IMR-90 (cell line): ENCODE measurements around the gene PRLH. TPM values are rescaled to one million over a fixed set of nuclear protein-coding genes. Genes with fewer than 3 reads are reported as not detected.

Source experiments
- ATAC-seq: fragments of 200-7000 bp; cut with Tn5 transposase; 2 replicates; pipeline ENCODE4 v1.9.1; 2020; ENCODE audit warnings: low read depth, mild to moderate bottlenecking, moderate library complexity
- BruUV-seq: library from RNA; stranded (reverse); fragments of 400-500 nt; replicated peaks from 2 replicates; lab custom pipeline; 2021; lab: Mats Ljungman, UMichigan
- CTCF ChIA-PET: fragments of 300-600 bp; formaldehyde crosslinking; extraction: SDS; loops from one replicate; lab custom pipeline; 2021; ENCODE audit warnings: antibody characterized with exemption; lab: Yijun Ruan, JAX
- POLR2A ChIA-PET: fragments of 300-600 bp; sonication (Branson Sonifier 250); formaldehyde crosslinking; loops from one replicate; lab custom pipeline; 2022; ENCODE audit warnings: antibody characterized with exemption; ENCODE audit not compliant: unreplicated experiment; lab: Charles Lee
- DNase-seq: peaks from one replicate; pipeline ENCODE4 v3.0.0; 2013
- H2AFZ ChIP-seq: replicated peaks from 2 replicates; pipeline ENCODE3; 2013; ENCODE audit warnings: low read length, mild to moderate bottlenecking; ENCODE audit not compliant: poor library complexity
- H2AK5ac ChIP-seq: 2 replicates; pipeline ENCODE4 v1.6.1; 2013; ENCODE audit warnings: low read depth, low read length, inconsistent platforms
- H2AK9ac ChIP-seq: replicated peaks from 2 replicates; pipeline ENCODE3; 2013; ENCODE audit warnings: mild to moderate bottlenecking, low read depth, low read length, moderate library complexity; ENCODE audit not compliant: poor library complexity
- H2BK120ac ChIP-seq: 2 replicates; pipeline ENCODE4 v1.6.1; 2013; ENCODE audit warnings: low read depth, low read length, inconsistent platforms
- H2BK15ac ChIP-seq: 3 replicates; pipeline ENCODE4 v1.6.1; 2013; ENCODE audit warnings: low read depth, low read length, inconsistent platforms
- H2BK20ac ChIP-seq: 2 replicates; pipeline ENCODE4 v1.6.1; 2013; ENCODE audit warnings: low read depth, mild to moderate bottlenecking, inconsistent platforms, low read length, moderate library complexity
- H2BK5ac ChIP-seq: 2 replicates; pipeline ENCODE4 v1.6.1; 2013; ENCODE audit warnings: mild to moderate bottlenecking, low read depth, low read length, inconsistent platforms; ENCODE audit not compliant: poor library complexity, severe bottlenecking
- H3K14ac ChIP-seq: replicated peaks from 2 replicates; pipeline ENCODE4 v1.6.1; 2013; ENCODE audit warnings: low read depth, low read length, inconsistent platforms
- H3K18ac ChIP-seq: 2 replicates; pipeline ENCODE4 v1.6.1; 2013; ENCODE audit warnings: low read depth, low read length, control low read depth
- H3K23ac ChIP-seq: 2 replicates; pipeline ENCODE4 v1.6.1; 2013; ENCODE audit warnings: low read depth, low read length, inconsistent platforms
- H3K27ac ChIP-seq: 2 replicates; pipeline ENCODE4 v1.5.1; 2013; ENCODE audit warnings: mild to moderate bottlenecking, control low read depth, low read length; ENCODE audit not compliant: insufficient read depth
- H3K27me3 ChIP-seq: 2 replicates; pipeline ENCODE4 v1.6.1; 2013; ENCODE audit warnings: low read length; ENCODE audit not compliant: control insufficient read depth, insufficient read depth
- H3K36me3 ChIP-seq: 2 replicates; pipeline ENCODE4 v1.6.1; 2013; ENCODE audit warnings: low read length, mixed read lengths; ENCODE audit not compliant: control insufficient read depth, insufficient read depth
- H3K4ac ChIP-seq: 2 replicates; pipeline ENCODE4 v1.6.1; 2013; ENCODE audit warnings: low read depth, low read length, inconsistent platforms
- H3K4me1 ChIP-seq: 2 replicates; pipeline ENCODE4 v1.6.1; 2013; ENCODE audit warnings: low read length, mixed read lengths; ENCODE audit not compliant: control insufficient read depth, insufficient read depth
- H3K4me2 ChIP-seq: 2 replicates; pipeline ENCODE4 v1.6.1; 2013; ENCODE audit warnings: low read depth, mild to moderate bottlenecking, control low read depth, low read length, moderate library complexity
- H3K4me3 ChIP-seq: 2 replicates; pipeline ENCODE4 v1.5.1; 2013; ENCODE audit warnings: low read depth, mild to moderate bottlenecking, control low read depth, low read length, moderate library complexity; ENCODE audit not compliant: insufficient read depth
- H3K56ac ChIP-seq: 2 replicates; pipeline ENCODE4 v1.6.1; 2013; ENCODE audit warnings: low read length, inconsistent platforms; ENCODE audit not compliant: insufficient read depth; ENCODE audit errors: extremely low read depth
- H3K79me1 ChIP-seq, 2 experiments: 2 replicates each; pipeline ENCODE4 v1.6.1; 2013; ENCODE audit warnings: low read length in 2 of 2, inconsistent platforms in 1 of 2, low read depth in 1 of 2
- H3K9ac ChIP-seq: 2 replicates; pipeline ENCODE4 v1.6.1; 2013; ENCODE audit warnings: low read depth, low read length, control low read depth
- H3K9me1 ChIP-seq: 2 replicates; pipeline ENCODE4 v1.6.1; 2013; ENCODE audit warnings: low read length, inconsistent platforms; ENCODE audit not compliant: insufficient read depth
- H3K9me3 ChIP-seq: 2 replicates; pipeline ENCODE4 v1.6.1; 2013; ENCODE audit warnings: low read length; ENCODE audit not compliant: control insufficient read depth, insufficient read depth
- H4K20me1 ChIP-seq: 2 replicates; pipeline ENCODE4 v1.6.1; 2013; ENCODE audit warnings: low read length, inconsistent platforms; ENCODE audit not compliant: insufficient read depth
- H4K5ac ChIP-seq: 2 replicates; pipeline ENCODE4 v1.6.1; 2013; ENCODE audit warnings: mild to moderate bottlenecking, low read depth, low read length, control low read depth
- H4K8ac ChIP-seq, 2 experiments: 2 replicates each; pipeline ENCODE4 v1.6.1; 2013; ENCODE audit warnings: low read depth in 2 of 2, low read length in 2 of 2, control low read depth in 1 of 2, inconsistent platforms in 1 of 2
- H4K91ac ChIP-seq: 2 replicates; pipeline ENCODE4 v1.6.1; 2013; ENCODE audit warnings: low read depth, low read length, inconsistent platforms; ENCODE audit not compliant: insufficient read depth
- BHLHE40 ChIP-seq: fragments of 150-350 bp; IDR thresholded peaks from 2 replicates; pipeline ENCODE4 v1.6.1; 2016; ENCODE audit warnings: mild to moderate bottlenecking, low read depth, low read length
- CEBPB ChIP-seq: IDR thresholded peaks from 2 replicates; pipeline ENCODE4 v1.6.1; 2012; ENCODE audit warnings: low read depth, low read length, improper control_type of control experiment
- CHD1 ChIP-seq: IDR thresholded peaks from 2 replicates; pipeline ENCODE4 v1.6.1; 2012; ENCODE audit warnings: low read depth, low read length, improper control_type of control experiment
- CTCF ChIP-seq: conservative IDR thresholded peaks from 2 replicates; pipeline ENCODE4 v1.5.1; 2012; ENCODE audit warnings: mild to moderate bottlenecking, low read depth, low read length, improper control_type of control experiment
- FOS ChIP-seq: fragments of 150-350 bp; IDR thresholded peaks from 2 replicates; pipeline ENCODE4 v1.6.1; 2016; ENCODE audit warnings: low read depth, low read length
- MAFK ChIP-seq: IDR thresholded peaks from 2 replicates; pipeline ENCODE4 v1.6.1; 2012; ENCODE audit warnings: low read depth, low read length, improper control_type of control experiment
- MXI1 ChIP-seq: IDR thresholded peaks from 2 replicates; pipeline ENCODE4 v1.6.1; 2012; ENCODE audit warnings: low read depth, mild to moderate bottlenecking, low read length, moderate library complexity, borderline replicate concordance
- NFE2L2 ChIP-seq: fragments of 150-350 bp; IDR thresholded peaks from 2 replicates; pipeline ENCODE4 v1.6.1; 2016; ENCODE audit warnings: low read depth, mild to moderate bottlenecking, low read length
- POLR2A ChIP-seq: IDR thresholded peaks from 2 replicates; pipeline ENCODE4 v1.6.1; 2012; ENCODE audit warnings: mild to moderate bottlenecking, low read depth, low read length
- RAD21 ChIP-seq: IDR thresholded peaks from 2 replicates; pipeline ENCODE4 v1.6.1; 2012; ENCODE audit warnings: low read length, improper control_type of control experiment
- RCOR1 ChIP-seq: IDR thresholded peaks from 2 replicates; pipeline ENCODE4 v1.6.1; 2012; ENCODE audit warnings: mild to moderate bottlenecking, low read length, improper control_type of control experiment; ENCODE audit not compliant: insufficient replicate concordance
- RFX5 ChIP-seq: IDR thresholded peaks from 2 replicates; pipeline ENCODE4 v1.8.0; 2012; ENCODE audit warnings: low read depth, mild to moderate bottlenecking, low read length, moderate library complexity
- SMC3 ChIP-seq: fragments of 150-350 bp; IDR thresholded peaks from 2 replicates; pipeline ENCODE4 v1.6.1; 2016; ENCODE audit warnings: low read depth, mild to moderate bottlenecking, antibody characterized with exemption, low read length, moderate library complexity
- USF2 ChIP-seq: fragments of 150-350 bp; IDR thresholded peaks from 2 replicates; pipeline ENCODE4 v1.6.1; 2017; ENCODE audit warnings: mild to moderate bottlenecking, antibody characterized with exemption, low read length, low read depth
- WGBS, 2 experiments: methylation state at CpG; one replicate each; pipeline versions ENCODE4 v1.1.5 to v1.1.7; 2013; ENCODE audit warnings: missing lambda C conversion rate in 2 of 2; ENCODE audit not compliant: insufficient read length in 1 of 2; ENCODE audit errors: extremely low coverage in 2 of 2; 5-methylcytosine and 5-hydroxymethylcytosine counted together
- dilution Hi-C: fragments of 300-500 bp; cut with HindIII; formaldehyde crosslinking; loops from one replicate; pipeline ENCODE4 v1.14.3; 2018; ENCODE audit warnings: low sequenced_read_pairs; ENCODE audit not compliant: unreplicated experiment
- in situ Hi-C: fragments of 300-500 bp; cut with MboI; formaldehyde crosslinking; loops from 3 replicates; pipeline ENCODE4 v1.14.3; 2019; ENCODE audit warnings: low sequenced_read_pairs, inconsistent platforms, mixed read lengths
- intact Hi-C: fragments of 100-400 bp; cut with micrococcal nuclease; formaldehyde crosslinking; loops from 2 replicates; pipeline ENCODE4 v1.10.0; 2022
- polyA plus RNA-seq, 3 experiments: library from polyadenylated mRNA; depleted of rRNA; stranded (reverse); fragments of >200 nt; gene quantifications; 2 replicates each; pipeline ENCODE4 v1.2.3, GENCODE V29; 2012; ENCODE audit warnings: low replicate concordance in 1 of 3
- total RNA-seq: library from RNA; depleted of rRNA; stranded (reverse); fragments of >200 nt; gene quantifications from 2 replicates; pipeline ENCODE4 v1.2.3, GENCODE V29; 2012
- TF ChIP-seq, protein P1 (sequence below): fragments of 150-350 bp; IDR thresholded peaks from 2 replicates; pipeline ENCODE4 v1.6.1; 2016; ENCODE audit warnings: low read depth, mild to moderate bottlenecking, low read length, moderate library complexity, borderline replicate concordance

PRLH gene
- total and polyA plus RNA-seq, 2 of the 4 experiments (the other 2 are of a cell fraction) = not detected

DNA sequence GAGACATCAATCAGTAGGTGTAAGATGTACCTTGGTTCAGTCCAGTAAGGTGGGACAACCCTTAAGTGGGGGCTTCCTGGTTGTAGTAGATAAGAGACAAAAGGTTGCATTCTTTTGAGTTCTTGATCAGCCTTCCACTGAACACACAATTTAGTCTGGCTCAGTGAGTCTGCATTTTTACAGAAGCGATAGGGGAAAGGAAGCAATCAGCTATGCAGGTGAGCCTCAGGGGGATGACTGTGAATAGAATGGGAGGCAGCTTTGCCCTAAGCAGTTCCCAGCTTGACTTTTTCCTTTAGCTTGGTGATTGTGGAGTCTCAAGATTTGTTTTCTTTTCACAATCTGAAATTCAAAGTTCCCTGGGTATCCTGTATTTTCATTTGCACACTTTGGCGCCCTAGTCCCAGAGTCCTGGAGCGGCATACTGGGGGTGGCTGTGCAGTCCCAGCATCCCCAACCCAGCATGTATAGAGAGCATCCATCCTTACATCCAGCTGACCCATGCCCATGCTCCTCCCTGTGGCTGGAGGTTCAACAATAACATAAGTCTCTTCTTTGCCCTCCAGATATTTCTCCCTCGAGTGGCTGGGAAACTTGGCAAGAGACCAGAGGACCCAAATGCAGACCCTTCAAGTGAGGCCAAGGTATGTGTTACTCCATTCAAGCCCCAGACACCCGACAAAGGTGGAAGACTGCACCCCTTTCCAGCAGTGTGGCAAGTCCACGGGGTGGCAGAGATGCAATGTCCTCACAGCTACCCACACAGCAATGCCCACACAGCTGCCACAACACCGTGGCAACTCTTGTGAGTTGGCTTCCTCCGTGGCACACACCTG is 20.1 kb upstream of the PRLH start:
- Histone ChIP-seq H3K4me2 (no peak overlapping the region), H3K4me1 (0 out of 2 replicates have a peak, but pooled peaks cover 2% of the 10 kb centered on the region), H2AK5ac (no peak overlapping the region), H2BK20ac (no peak overlapping the region), H3K14ac (no peak overlapping the region), H2BK5ac (no peak overlapping the region), H2AFZ (no peak overlapping the region), H4K8ac (no peak overlapping the region), H2AK9ac (no peak overlapping the region), H3K27me3 (no peaks in the 10 kb centered on the region), H4K91ac (no peak overlapping the region), H4K20me1 (no peaks in the 10 kb centered on the region), H3K23ac (no peak overlapping the region), H3K9me1 (no peaks in the 10 kb centered on the region), H3K4me3 (no peak overlapping the region), H2BK15ac (no peak overlapping the region), H3K36me3 (0 out of 2 replicates have a peak, but pooled peaks cover 3% of the 10 kb centered on the region), H3K9ac (no peak overlapping the region), H4K5ac (no peak overlapping the region), H3K79me1 (no peaks in the 10 kb centered on the region), H3K18ac (no peak overlapping the region), H3K56ac (no peak overlapping the region), H3K9me3 (no peaks in the 10 kb centered on the region), H3K27ac (no peak overlapping the region), H3K4ac (no peak overlapping the region), H2BK120ac (no peak overlapping the region)
- ChIA-PET POLR2A (no interaction called here), CTCF (no interaction called here)
- no TSS peak for BruUV-seq
- WGBS, 2 experiments = 80% methylated on average over 1 of the region's 8 CpGs; no CpG with 5 or more reads in 1 of the 2 experiments
- in situ Hi-C loops (no loop called here), intact Hi-C loops (no loop called here), dilution Hi-C loops (no loop called here)
- ATAC-seq = no peak
- DNase-seq = no peak
- TF ChIP-seq CTCF (no peak), SMC3 (no peak), MAFK (no peak), CHD1 (no peak), BHLHE40 (no peak), POLR2A (no peak), USF2 (no peak), NFE2L2 (no peak), RAD21 (no peak), RFX5 (no peak), FOS (no peak), RCOR1 (no peak), CEBPB (no peak), MXI1 (no peak)
- TF ChIP-seq, protein P1, sequence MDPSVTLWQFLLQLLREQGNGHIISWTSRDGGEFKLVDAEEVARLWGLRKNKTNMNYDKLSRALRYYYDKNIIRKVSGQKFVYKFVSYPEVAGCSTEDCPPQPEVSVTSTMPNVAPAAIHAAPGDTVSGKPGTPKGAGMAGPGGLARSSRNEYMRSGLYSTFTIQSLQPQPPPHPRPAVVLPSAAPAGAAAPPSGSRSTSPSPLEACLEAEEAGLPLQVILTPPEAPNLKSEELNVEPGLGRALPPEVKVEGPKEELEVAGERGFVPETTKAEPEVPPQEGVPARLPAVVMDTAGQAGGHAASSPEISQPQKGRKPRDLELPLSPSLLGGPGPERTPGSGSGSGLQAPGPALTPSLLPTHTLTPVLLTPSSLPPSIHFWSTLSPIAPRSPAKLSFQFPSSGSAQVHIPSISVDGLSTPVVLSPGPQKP = no peak
